Ascending aorta (tissue), 2 donors: Measurements from ENCODE around the gene TRIM54. TPM values are rescaled to one million over a fixed set of nuclear protein-coding genes. Genes with fewer than 3 reads are reported as not detected.

Source experiments
- DNase-seq, 2 donors: peaks; one replicate each; pipeline ENCODE4 v3.0.0-alpha.2; 2019; ENCODE audit warnings: low spot score in 2 of 2
- H3K27ac ChIP-seq, 2 donors: fragments of 200-600 bp; sonication (generic); one replicate each; pipeline ENCODE4 v1.5.1; 2016 to 2017; ENCODE audit warnings: mild to moderate bottlenecking in 1 of 2
- H3K27me3 ChIP-seq: fragments of 200-600 bp; sonication (generic); one replicate; pipeline ENCODE4 v1.5.1; 2017
- H3K36me3 ChIP-seq, 2 donors: fragments of 200-600 bp; sonication (generic); one replicate each; pipeline ENCODE4 v1.5.1; 2016
- H3K4me1 ChIP-seq, 2 donors: fragments of 200-600 bp; sonication (generic); one replicate each; pipeline ENCODE4 v1.5.1; 2016 to 2017; ENCODE audit warnings: mild to moderate bottlenecking in 1 of 2
- H3K4me3 ChIP-seq, 2 donors: fragments of 200-600 bp; sonication (generic); one replicate each; pipeline ENCODE4 v1.5.1; 2016 to 2017; ENCODE audit warnings: mild to moderate bottlenecking in 1 of 2
- H3K9me3 ChIP-seq, 2 donors: fragments of 200-600 bp; sonication (generic); one replicate each; pipeline ENCODE4 v1.5.1; 2016
- CTCF ChIP-seq, 3 experiments: fragments of 200-600 bp in 2 of 3; fragments of 450-650 bp in 1 of 3; sonication (generic) in 2 of 3; IDR thresholded peaks; one replicate each; pipeline ENCODE4 v1.5.1; 2016 to 2019; ENCODE audit warnings: antibody characterized with exemption in 3 of 3, mild to moderate bottlenecking in 1 of 3, moderate library complexity in 1 of 3
- intact Hi-C: fragments of 100-400 bp; cut with DNase I; formaldehyde crosslinking; loops from one replicate; pipeline ENCODE4 v1.15.1; 2023
- total RNA-seq: library from RNA; depleted of rRNA; stranded (reverse); fragments of >200 nt; gene quantifications from one replicate; pipeline ENCODE4 v1.1.0, GENCODE V29; 2016

TRIM54 gene
- total RNA-seq, 1 donor from 2014 or later, result not detected

GRCh38 chr2:27353762-27354596 lies 71.8 kb downstream of the TRIM54 start:
- no peak overlapping the region for H3K27ac ChIP-seq
- no peaks in the 10 kb centered on the region for H3K27me3 ChIP-seq
- H3K9me3 ChIP-seq, result no peaks in the 10 kb centered on the region
- H3K36me3 ChIP-seq, result peaks cover 0 to 6% of the 10 kb centered on the region in 2 donors
- TF ChIP-seq CTCF (IDR thresholded peaks at IDR 0.05), result no peak
- intact Hi-C loops, result loop anchor here (10.0 kb wide), 1 partner anchor 139 kb away; the partner anchor contains the start of genes ATRAID, CAD and SLC5A6
- no peak overlapping the region for H3K4me3 ChIP-seq
- no peak for DNase-seq
- H3K4me1 ChIP-seq, result peaks cover 8 to 23% of the 10 kb centered on the region in 2 donors

GRCh38 chr2:27354597-27354927 lies 72.3 kb downstream of the TRIM54 start:
- Histone ChIP-seq H3K9me3 (no peaks in the 10 kb centered on the region), H3K4me1 (peaks cover 8 to 23% of the 10 kb centered on the region in 2 donors), H3K36me3 (peaks cover 0 to 6% of the 10 kb centered on the region in 2 donors), H3K4me3 (no peak overlapping the region), H3K27ac (no peak overlapping the region), H3K27me3 (no peaks in the 10 kb centered on the region)
- intact Hi-C loops, result loop anchor here (10.0 kb wide), 1 partner anchor 140 kb away; the partner anchor contains the start of genes ATRAID, CAD and SLC5A6
- TF ChIP-seq CTCF (IDR thresholded peaks at IDR 0.05), result no peak
- DNase-seq, result no peak

GRCh38 chr2:27356056-27356381 lies 73.8 kb downstream of the TRIM54 start:
- intact Hi-C loops, result loop anchor here (1.0 to 10.0 kb wide), 5 partner anchors 14 to 224 kb away; partner anchors contain the start of genes ATRAID, CAD, EIF2B4 and MPV17
- peaks cover 8 to 23% of the 10 kb centered on the region in 2 donors for H3K4me1 ChIP-seq
- no peaks in the 10 kb centered on the region for H3K9me3 ChIP-seq
- no peak for TF ChIP-seq CTCF (IDR thresholded peaks at IDR 0.05)
- DNase-seq, result peak in 1 of 2 donors; percentile 69
- H3K4me3 ChIP-seq, result peak overlapping the region; percentile 78 to 89
- H3K27me3 ChIP-seq, result no peaks in the 10 kb centered on the region
- no peaks in the 10 kb centered on the region for H3K36me3 ChIP-seq
- H3K27ac ChIP-seq, result peak overlapping the region; percentile 75 to 89

- DNase-seq, result peak; percentile 74 to 97
- intact Hi-C loops, result loop anchor here (1.0 to 10.0 kb wide), 7 partner anchors 14 to 224 kb away; partner anchors contain the start of genes ATRAID, CAD, EIF2B4 and MPV17
- Histone ChIP-seq H3K27me3 (no peaks in the 10 kb centered on the region), H3K4me3 (peak within 1 kb of the TSS; percentile 78 to 89), H3K27ac (peak within 1 kb of the TSS; percentile 75 to 89), H3K9me3 (no peaks in the 10 kb centered on the region), H3K36me3 (no peaks in the 10 kb centered on the region), H3K4me1 (peaks cover 8 to 23% of the 10 kb centered on the region in 2 donors)
- TF ChIP-seq CTCF (IDR thresholded peaks at IDR 0.05), result peak in 1 of 3 experiments; percentile 11
These were observed 74.4 kb downstream of the TRIM54 start, which contains the start of gene GTF3C2 for GRCh38 chr2:27356382-27357181. GTF3C2 (minus strand) TSS chr2:27356764; CDS start chr2:27343554, 13,210 bp downstream.

Other genes with a start within 250 kb of the TRIM54 start
- 74.1 TPM for gene TMEM214, start 249.5 kb upstream of the TRIM54 start, total RNA-seq
- 2.1 TPM for gene AGBL5, start 230.8 kb upstream of the TRIM54 start, total RNA-seq
- 158 TPM for gene OST4, start 210.8 kb upstream of the TRIM54 start, total RNA-seq
- 301 TPM for gene EMILIN1, start 203.8 kb upstream of the TRIM54 start, total RNA-seq
- 0.85 TPM for gene KHK, start 195.7 kb upstream of the TRIM54 start, total RNA-seq
- gene CGREF1, start 163.3 kb upstream of the TRIM54 start, total RNA-seq, result 3.5 TPM
- not detected for gene ABHD1, start 158.6 kb upstream of the TRIM54 start, total RNA-seq
- 116 TPM for gene PREB, start 147.8 kb upstream of the TRIM54 start, total RNA-seq
- not detected for gene PRR30, start 143.0 kb upstream of the TRIM54 start, total RNA-seq
- not detected for gene TCF23, start 133.4 kb upstream of the TRIM54 start, total RNA-seq
- 284 TPM for gene ATRAID, start 70.4 kb upstream of the TRIM54 start, total RNA-seq
- 85.7 TPM for gene SLC5A6, start 70.2 kb upstream of the TRIM54 start, total RNA-seq
- 63.4 TPM for gene CAD, start 65.1 kb upstream of the TRIM54 start, total RNA-seq
- gene SLC30A3, start 19.4 kb upstream of the TRIM54 start, total RNA-seq, result 7.6 TPM
- not detected for gene DNAJC5G, start 7.0 kb upstream of the TRIM54 start, total RNA-seq
- not detected for gene UCN, start 26.0 kb downstream of the TRIM54 start, total RNA-seq
- 239 TPM for gene MPV17, start 40.7 kb downstream of the TRIM54 start, total RNA-seq
- gene GTF3C2, start 74.3 kb downstream of the TRIM54 start, total RNA-seq, result 76.2 TPM
- 34.8 TPM for gene EIF2B4, start 87.9 kb downstream of the TRIM54 start, total RNA-seq
- 94.0 TPM for gene SNX17, start 88.2 kb downstream of the TRIM54 start, total RNA-seq
- gene ZNF513, start 98.3 kb downstream of the TRIM54 start, total RNA-seq, result 17.7 TPM
- gene PPM1G, start 127.2 kb downstream of the TRIM54 start, total RNA-seq, result 24.7 TPM
- 42.1 TPM for gene NRBP1, start 146.2 kb downstream of the TRIM54 start, total RNA-seq
- not detected for gene KRTCAP3, start 160.0 kb downstream of the TRIM54 start, total RNA-seq
- 204 TPM for gene IFT172, start 207.3 kb downstream of the TRIM54 start, total RNA-seq
- gene FNDC4, start 212.8 kb downstream of the TRIM54 start, total RNA-seq, result 18.1 TPM
- gene GCKR, start 214.4 kb downstream of the TRIM54 start, total RNA-seq, result not detected